ENCODE data around the gene CCDC169. TPM values are rescaled to one million over a fixed set of nuclear protein-coding genes. Genes with fewer than 3 reads are reported as not detected.

CCDC169 gene
- total and polyA plus RNA-seq, 2 donors (not counting 1 experiment from before 2014, with no cell fraction given), result 0.07 TPM; not detected in 1

DNA sequence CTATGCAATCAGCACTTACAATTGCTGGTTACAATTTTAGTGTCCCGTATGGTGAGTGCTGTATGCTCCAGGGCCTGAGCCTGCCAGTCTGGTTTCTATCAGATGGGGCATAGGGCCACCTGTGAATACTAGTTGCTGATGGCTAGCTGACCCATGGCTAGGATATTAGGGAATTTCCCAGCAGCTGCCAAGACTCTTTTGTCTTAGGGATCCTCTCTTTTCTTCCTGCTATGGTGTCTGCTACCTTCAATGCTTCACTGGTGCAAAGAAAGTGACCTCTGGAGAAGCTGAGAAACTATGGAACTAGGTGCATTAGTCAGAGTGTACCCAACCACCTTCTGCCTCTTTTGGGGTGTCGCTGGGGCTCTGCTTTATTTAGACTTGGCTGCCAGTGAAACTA lies 11.6 kb downstream of the CCDC169 start:
- Histone ChIP-seq H3K27me3 (replicated peaks in 1 of 4; ENCODE audit: control extremely low read depth in 1 of 4, control insufficient read depth in 3 of 4, insufficient read depth in 4 of 4, low read length in 3 of 4) (no peaks in the 10 kb centered on the region), H3K9me3 (ENCODE audit: control extremely low read depth in 1 of 3, control insufficient read depth in 2 of 3, insufficient read depth in 1 of 3, low read length in 2 of 3) (peaks cover 0 to 4% (median 0%) of the 10 kb centered on the region in 3 donors), H3K9ac (ENCODE audit: low read length) (no peak overlapping the region), H3K36me3 (replicated peaks in 1 of 2; ENCODE audit: control extremely low read depth in 1 of 2, control insufficient read depth in 1 of 2, extremely low read depth in 1 of 2, insufficient read depth in 2 of 2, low read length in 1 of 2) (no peaks in the 10 kb centered on the region), H3K79me2 (ENCODE audit: control insufficient read depth, insufficient read depth, low read length) (no peaks in the 10 kb centered on the region), H3K27ac (ENCODE audit: low read length in 2 of 2) (no peak overlapping the region), H3K4me1 (ENCODE audit: control insufficient read depth in 2 of 2, insufficient read depth in 2 of 2, low read length in 2 of 2) (no peaks in the 10 kb centered on the region), H4K20me1 (ENCODE audit: control insufficient read depth, insufficient read depth, low read length, poor library complexity, severe bottlenecking) (no peaks in the 10 kb centered on the region), H2AFZ (ENCODE audit: insufficient read depth, low read depth, low read length, poor library complexity, severe bottlenecking) (no peak overlapping the region), H3K4me2 (replicated peaks; ENCODE audit: low read depth, low read length, poor library complexity, severe bottlenecking) (no peak overlapping the region), H3K4me3 (ENCODE audit: control extremely low read depth in 1 of 5, extremely low read depth in 1 of 5, insufficient read depth in 1 of 5, low read depth in 2 of 5, low read length in 4 of 5) (no peak overlapping the region)
- Mint-ChIP-seq H3K9me3 (ENCODE audit: insufficient read depth) (no peaks in the 10 kb centered on the region), H3K27me3 (no peaks in the 10 kb centered on the region), H3K4me3 (no peak overlapping the region), H3K27ac (no peak overlapping the region), H3K4me1 (no peaks in the 10 kb centered on the region)
- ChIA-PET CTCF (no interaction called here), POLR2A (no interaction called here)
- TF ChIP-seq, protein P1, sequence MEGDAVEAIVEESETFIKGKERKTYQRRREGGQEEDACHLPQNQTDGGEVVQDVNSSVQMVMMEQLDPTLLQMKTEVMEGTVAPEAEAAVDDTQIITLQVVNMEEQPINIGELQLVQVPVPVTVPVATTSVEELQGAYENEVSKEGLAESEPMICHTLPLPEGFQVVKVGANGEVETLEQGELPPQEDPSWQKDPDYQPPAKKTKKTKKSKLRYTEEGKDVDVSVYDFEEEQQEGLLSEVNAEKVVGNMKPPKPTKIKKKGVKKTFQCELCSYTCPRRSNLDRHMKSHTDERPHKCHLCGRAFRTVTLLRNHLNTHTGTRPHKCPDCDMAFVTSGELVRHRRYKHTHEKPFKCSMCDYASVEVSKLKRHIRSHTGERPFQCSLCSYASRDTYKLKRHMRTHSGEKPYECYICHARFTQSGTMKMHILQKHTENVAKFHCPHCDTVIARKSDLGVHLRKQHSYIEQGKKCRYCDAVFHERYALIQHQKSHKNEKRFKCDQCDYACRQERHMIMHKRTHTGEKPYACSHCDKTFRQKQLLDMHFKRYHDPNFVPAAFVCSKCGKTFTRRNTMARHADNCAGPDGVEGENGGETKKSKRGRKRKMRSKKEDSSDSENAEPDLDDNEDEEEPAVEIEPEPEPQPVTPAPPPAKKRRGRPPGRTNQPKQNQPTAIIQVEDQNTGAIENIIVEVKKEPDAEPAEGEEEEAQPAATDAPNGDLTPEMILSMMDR (IDR thresholded peaks at IDR 0.05), result no peak
- no peak for TF ChIP-seq EZH2 (IDR thresholded peaks at IDR 0.05; ENCODE audit: borderline replicate concordance, insufficient read depth, low read depth, low read length, poor library complexity, severe bottlenecking)
- ATAC-seq (ENCODE audit: low read depth) (no peak), DNase-seq (no peak)
- intact Hi-C loops (cut with micrococcal nuclease), result no loop called here
- 92% methylated on average over 2 of the region's 2 CpGs for WGBS (ENCODE audit: insufficient coverage)

DNA sequence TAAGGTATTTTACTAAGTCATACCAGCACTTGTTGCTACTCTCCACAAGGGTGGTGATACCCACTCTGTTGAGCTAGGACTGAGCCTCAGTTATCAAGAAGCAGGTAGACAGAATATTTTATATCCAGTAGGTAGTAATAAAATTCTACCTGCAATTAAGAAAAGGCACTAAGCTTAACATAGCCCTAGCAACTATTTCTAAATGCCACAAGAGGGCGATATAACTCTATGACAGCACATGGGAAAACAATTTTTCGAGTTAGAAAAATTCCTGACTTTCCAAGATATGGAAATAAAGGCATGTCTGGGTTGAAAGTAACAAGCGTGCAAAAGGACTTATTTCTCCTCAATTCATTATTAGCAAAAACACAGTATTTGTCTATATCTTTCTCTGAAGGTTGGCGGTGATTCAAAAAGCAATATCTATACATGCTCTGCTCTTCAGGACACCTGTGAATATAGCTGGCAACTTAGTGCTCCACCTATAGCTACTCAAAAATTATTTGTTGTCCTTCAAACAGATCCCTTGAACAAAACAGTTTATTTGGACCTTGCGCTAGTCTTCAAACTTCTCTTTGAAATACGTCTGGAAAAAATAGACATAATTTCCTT lies 14.7 kb downstream of the CCDC169 start:
- DNase-seq (peak; percentile 33), ATAC-seq (ENCODE audit: low read depth) (no peak)

More for the DNA sequence above, 14.7 kb downstream of the CCDC169 start:
- POLR2A ChIA-PET, result no interaction called here
- no peak overlapping the region for H3K27ac ChIP-seq (ENCODE audit: low read length in 2 of 2)
- Mint-ChIP-seq H3K4me1 (no peaks in the 10 kb centered on the region), H3K27me3 (no peaks in the 10 kb centered on the region), H3K4me3 (no peak overlapping the region), H3K9me3 (ENCODE audit: insufficient read depth) (no peaks in the 10 kb centered on the region), H3K27ac (no peak overlapping the region)
- TF ChIP-seq EZH2 (IDR thresholded peaks at IDR 0.05; ENCODE audit: borderline replicate concordance, insufficient read depth, low read depth, low read length, poor library complexity, severe bottlenecking), result no peak
- TF ChIP-seq, protein P1 (IDR thresholded peaks at IDR 0.05), result peak; percentile 81
- 100% methylated on average over 2 of the region's 6 CpGs for WGBS (ENCODE audit: insufficient coverage)
- H3K9me3 ChIP-seq (ENCODE audit: control extremely low read depth in 1 of 3, control insufficient read depth in 2 of 3, insufficient read depth in 1 of 3, low read length in 2 of 3), result peaks cover 0 to 1% (median 0%) of the 10 kb centered on the region in 3 donors
- H3K4me3 ChIP-seq (ENCODE audit: control extremely low read depth in 1 of 5, extremely low read depth in 1 of 5, insufficient read depth in 1 of 5, low read depth in 2 of 5, low read length in 4 of 5), result no peak overlapping the region
- intact Hi-C loops (cut with micrococcal nuclease), result loop anchor here (2.0 kb wide), 1 partner anchor 698 kb away; no protein-coding TSS in a partner anchor
- no peaks in the 10 kb centered on the region for H3K36me3 ChIP-seq (replicated peaks in 1 of 2; ENCODE audit: control extremely low read depth in 1 of 2, control insufficient read depth in 1 of 2, extremely low read depth in 1 of 2, insufficient read depth in 2 of 2, low read length in 1 of 2)
- no peak overlapping the region for H3K4me2 ChIP-seq (replicated peaks; ENCODE audit: low read depth, low read length, poor library complexity, severe bottlenecking)
- no peak overlapping the region for H3K9ac ChIP-seq (ENCODE audit: low read length)
- no peaks in the 10 kb centered on the region for H4K20me1 ChIP-seq (ENCODE audit: control insufficient read depth, insufficient read depth, low read length, poor library complexity, severe bottlenecking)
- no peaks in the 10 kb centered on the region for H3K27me3 ChIP-seq (replicated peaks in 1 of 4; ENCODE audit: control extremely low read depth in 1 of 4, control insufficient read depth in 3 of 4, insufficient read depth in 4 of 4, low read length in 3 of 4)
- no peaks in the 10 kb centered on the region for H3K79me2 ChIP-seq (ENCODE audit: control insufficient read depth, insufficient read depth, low read length)
- H3K4me1 ChIP-seq (ENCODE audit: control insufficient read depth in 2 of 2, insufficient read depth in 2 of 2, low read length in 2 of 2), result no peaks in the 10 kb centered on the region
- CTCF ChIA-PET, result interaction anchor here (0.8 to 2.4 kb wide), 12 partner anchors 9 to 700 kb away, joined by 3 to 13 read pairs (median 4); no protein-coding TSS in a partner anchor
- H2AFZ ChIP-seq (ENCODE audit: insufficient read depth, low read depth, low read length, poor library complexity, severe bottlenecking), result no peak overlapping the region

All from B cell (primary cell).